GM19193 (cell line): Measurements from ENCODE around the gene CD44.

ENCODE experiments used
- POLR2A ChIP-seq: IDR thresholded peaks from 4 replicates; pipeline ENCODE4 v1.6.1; 2011; ENCODE audit not compliant: insufficient read depth, insufficient read length; ENCODE audit errors: extremely low read depth

Gene CD44

GRCh38 chr11:35126000-35126878, 12.7 kb upstream of the CD44 start:
- peak; percentile 40 for TF ChIP-seq POLR2A

- no peak for TF ChIP-seq POLR2A
These were observed 11.9 kb upstream of the CD44 start for GRCh38 chr11:35126879-35127581.

GRCh38 chr11:35127619-35128018, 11.4 kb upstream of the CD44 start:
- no peak for TF ChIP-seq POLR2A

- no peak for TF ChIP-seq POLR2A
These were observed 7.9 kb upstream of the CD44 start for GRCh38 chr11:35131094-35131493.

- TF ChIP-seq POLR2A: no peak
These were observed 7.1 kb upstream of the CD44 start for GRCh38 chr11:35131886-35132285.

- TF ChIP-seq POLR2A: no peak
These were observed 5.3 kb upstream of the CD44 start for GRCh38 chr11:35133656-35134055.

GRCh38 chr11:35134403-35135148, 4.4 kb upstream of the CD44 start:
- TF ChIP-seq POLR2A: no peak

GRCh38 chr11:35135222-35135621, 3.7 kb upstream of the CD44 start:
- no peak for TF ChIP-seq POLR2A

- TF ChIP-seq POLR2A: no peak
These were observed 2.7 kb upstream of the CD44 start for GRCh38 chr11:35136311-35136710.

- TF ChIP-seq POLR2A: no peak
These were observed 913 bp upstream of the CD44 start for GRCh38 chr11:35138058-35138457.

GRCh38 chr11:35138606-35138942, 397 bp upstream of the CD44 start:
- TF ChIP-seq POLR2A: no peak

- TF ChIP-seq POLR2A: no peak
These were observed 831 bp downstream of the CD44 start for GRCh38 chr11:35139722-35140282.

GRCh38 chr11:35141071-35141470, 2.1 kb downstream of the CD44 start:
- TF ChIP-seq POLR2A: no peak

GRCh38 chr11:35141571-35141971, 2.6 kb downstream of the CD44 start:
- TF ChIP-seq POLR2A: no peak

GRCh38 chr11:35142481-35143075, 3.6 kb downstream of the CD44 start:
- TF ChIP-seq POLR2A: no peak
